Loucy (cell line): ENCODE results near the gene AIF1L.

Experiments used
- EZH2phosphoT487 ChIP-seq: fragments of 200-600 bp; IDR thresholded peaks from 2 replicates; pipeline ENCODE4 v1.6.1; 2018; ENCODE audit warnings: antibody characterized with exemption, mild to moderate bottlenecking, moderate library complexity, borderline replicate concordance
- TF ChIP-seq, protein P1 (sequence below): fragments of 200-600 bp; sonication (generic); conservative IDR thresholded peaks from 2 replicates; pipeline ENCODE4 v1.5.1; 2014; ENCODE audit warnings: mild to moderate bottlenecking, antibody characterized with exemption, low read length

DNA sequence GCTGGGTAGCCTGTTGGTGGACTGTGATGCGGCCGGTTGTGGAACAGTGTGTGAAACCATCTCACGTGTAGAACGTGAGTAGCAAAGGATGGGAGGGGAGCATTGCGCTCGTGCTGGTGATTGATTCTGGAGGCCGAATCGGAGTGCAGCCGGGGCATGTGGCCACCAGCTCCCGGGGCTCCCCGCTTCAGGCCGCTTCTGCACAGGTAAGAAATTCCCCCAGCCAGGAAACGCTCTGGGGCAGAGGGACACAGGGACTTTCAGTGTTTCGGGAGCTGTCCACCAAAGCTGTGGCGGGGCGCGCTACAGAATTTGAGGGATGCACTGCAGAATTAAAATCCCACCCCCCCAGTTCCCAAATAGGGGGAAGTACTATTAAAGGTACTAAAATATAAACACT is 45.5 kb upstream of the AIF1L start:
- TF ChIP-seq, protein P1, sequence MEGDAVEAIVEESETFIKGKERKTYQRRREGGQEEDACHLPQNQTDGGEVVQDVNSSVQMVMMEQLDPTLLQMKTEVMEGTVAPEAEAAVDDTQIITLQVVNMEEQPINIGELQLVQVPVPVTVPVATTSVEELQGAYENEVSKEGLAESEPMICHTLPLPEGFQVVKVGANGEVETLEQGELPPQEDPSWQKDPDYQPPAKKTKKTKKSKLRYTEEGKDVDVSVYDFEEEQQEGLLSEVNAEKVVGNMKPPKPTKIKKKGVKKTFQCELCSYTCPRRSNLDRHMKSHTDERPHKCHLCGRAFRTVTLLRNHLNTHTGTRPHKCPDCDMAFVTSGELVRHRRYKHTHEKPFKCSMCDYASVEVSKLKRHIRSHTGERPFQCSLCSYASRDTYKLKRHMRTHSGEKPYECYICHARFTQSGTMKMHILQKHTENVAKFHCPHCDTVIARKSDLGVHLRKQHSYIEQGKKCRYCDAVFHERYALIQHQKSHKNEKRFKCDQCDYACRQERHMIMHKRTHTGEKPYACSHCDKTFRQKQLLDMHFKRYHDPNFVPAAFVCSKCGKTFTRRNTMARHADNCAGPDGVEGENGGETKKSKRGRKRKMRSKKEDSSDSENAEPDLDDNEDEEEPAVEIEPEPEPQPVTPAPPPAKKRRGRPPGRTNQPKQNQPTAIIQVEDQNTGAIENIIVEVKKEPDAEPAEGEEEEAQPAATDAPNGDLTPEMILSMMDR: no peak
- no peak for TF ChIP-seq EZH2phosphoT487
